ENCODE data around the gene EIF4G3. TPM values are rescaled to one million over a fixed set of nuclear protein-coding genes. Genes with fewer than 3 reads are reported as not detected.

Gene EIF4G3
- total RNA-seq, 1 experiment from 2014 or later, result 66.8 TPM

GRCh38 chr1:21012937-21013336, 163.8 kb downstream of the EIF4G3 start:
- Histone ChIP-seq H3K36me3 (no peaks in the 10 kb centered on the region; the same call in 1 of the 2 replicates), H3K4me1 (no peaks in the 10 kb centered on the region), H3K27me3 (no peaks in the 10 kb centered on the region), H3K27ac (no peak overlapping the region), H3K4me3 (no peak overlapping the region), H3K9me3 (replicated peaks) (peaks cover 4% of the 10 kb centered on the region; the same call in 1 of the 2 replicates)
- DNase-seq, result no peak

- no peaks in the 10 kb centered on the region for H3K27me3 ChIP-seq
- H3K9me3 ChIP-seq (replicated peaks), result no peaks in the 10 kb centered on the region; the same call in 1 of the 2 replicates
- no peaks in the 10 kb centered on the region for H3K4me1 ChIP-seq
- no peak overlapping the region for H3K27ac ChIP-seq
- no peaks in the 10 kb centered on the region for H3K36me3 ChIP-seq
- DNase-seq, result no peak
- no peak overlapping the region for H3K4me3 ChIP-seq
These were observed 168.8 kb downstream of the EIF4G3 start for GRCh38 chr1:21007876-21008275.

- no peaks in the 10 kb centered on the region for H3K27me3 ChIP-seq
- H3K27ac ChIP-seq, result no peak overlapping the region
- DNase-seq, result no peak
- no peaks in the 10 kb centered on the region for H3K9me3 ChIP-seq (replicated peaks)
- H3K4me3 ChIP-seq, result no peak overlapping the region
- H3K4me1 ChIP-seq, result no peaks in the 10 kb centered on the region
- no peaks in the 10 kb centered on the region; the same call in 1 of the 2 replicates for H3K36me3 ChIP-seq
These were observed 171.0 kb downstream of the EIF4G3 start for GRCh38 chr1:21005466-21006239.

- no peak overlapping the region for H3K27ac ChIP-seq
- no peak overlapping the region for H3K4me3 ChIP-seq
- no peaks in the 10 kb centered on the region for H3K4me1 ChIP-seq
- no peaks in the 10 kb centered on the region for H3K9me3 ChIP-seq (replicated peaks)
- no peaks in the 10 kb centered on the region for H3K27me3 ChIP-seq
- H3K36me3 ChIP-seq, result no peaks in the 10 kb centered on the region; the same call in 1 of the 2 replicates
- DNase-seq, result no peak
These were observed 173.2 kb downstream of the EIF4G3 start for GRCh38 chr1:21003281-21004045.

GRCh38 chr1:21001042-21001441, 175.7 kb downstream of the EIF4G3 start:
- Histone ChIP-seq H3K27me3 (no peaks in the 10 kb centered on the region), H3K36me3 (no peaks in the 10 kb centered on the region; the same call in 1 of the 2 replicates), H3K9me3 (replicated peaks) (no peaks in the 10 kb centered on the region), H3K4me1 (no peaks in the 10 kb centered on the region), H3K4me3 (no peak overlapping the region), H3K27ac (no peak overlapping the region)
- no peak for DNase-seq

GRCh38 chr1:21000245-21000594, 176.5 kb downstream of the EIF4G3 start:
- Histone ChIP-seq H3K27me3 (no peaks in the 10 kb centered on the region), H3K36me3 (no peaks in the 10 kb centered on the region; the same call in 1 of the 2 replicates), H3K4me3 (no peak overlapping the region), H3K27ac (no peak overlapping the region), H3K9me3 (replicated peaks) (no peaks in the 10 kb centered on the region), H3K4me1 (no peaks in the 10 kb centered on the region)
- DNase-seq, result peak in 1 of 2 experiments; percentile 20

- Histone ChIP-seq H3K27me3 (no peaks in the 10 kb centered on the region), H3K9me3 (replicated peaks) (no peaks in the 10 kb centered on the region), H3K36me3 (no peaks in the 10 kb centered on the region; the same call in 1 of the 2 replicates), H3K27ac (no peak overlapping the region), H3K4me1 (no peaks in the 10 kb centered on the region), H3K4me3 (no peak overlapping the region)
- no peak for DNase-seq
These were observed 177.0 kb downstream of the EIF4G3 start for GRCh38 chr1:20999525-21000244.

- H3K27me3 ChIP-seq, result no peaks in the 10 kb centered on the region
- H3K27ac ChIP-seq, result no peak overlapping the region
- no peak for DNase-seq
- H3K4me3 ChIP-seq, result no peak overlapping the region
- H3K9me3 ChIP-seq (replicated peaks), result no peaks in the 10 kb centered on the region
- H3K4me1 ChIP-seq, result no peaks in the 10 kb centered on the region
- H3K36me3 ChIP-seq, result no peaks in the 10 kb centered on the region; the same call in 1 of the 2 replicates
These were observed 177.9 kb downstream of the EIF4G3 start for GRCh38 chr1:20998826-20999225.

- DNase-seq, result no peak
- Histone ChIP-seq H3K36me3 (no peaks in the 10 kb centered on the region; the same call in 1 of the 2 replicates), H3K27me3 (no peaks in the 10 kb centered on the region), H3K9me3 (replicated peaks) (no peaks in the 10 kb centered on the region), H3K4me3 (no peak overlapping the region), H3K27ac (no peak overlapping the region), H3K4me1 (no peaks in the 10 kb centered on the region; the same call in 1 of the 2 replicates)
These were observed 179.0 kb downstream of the EIF4G3 start for GRCh38 chr1:20997602-20998224.

GRCh38 chr1:20996554-20996953, 180.1 kb downstream of the EIF4G3 start:
- Histone ChIP-seq H3K9me3 (replicated peaks) (no peaks in the 10 kb centered on the region), H3K36me3 (no peaks in the 10 kb centered on the region; the same call in 1 of the 2 replicates), H3K4me3 (no peak overlapping the region), H3K27ac (no peak overlapping the region), H3K4me1 (no peaks in the 10 kb centered on the region; the same call in 1 of the 2 replicates), H3K27me3 (no peaks in the 10 kb centered on the region)
- no peak for DNase-seq

GRCh38 chr1:20993716-20994575, 182.8 kb downstream of the EIF4G3 start:
- no peak for DNase-seq
- H3K36me3 ChIP-seq, result no peaks in the 10 kb centered on the region
- no peak overlapping the region for H3K4me3 ChIP-seq
- no peaks in the 10 kb centered on the region; the same call in 1 of the 2 replicates for H3K4me1 ChIP-seq
- no peaks in the 10 kb centered on the region for H3K9me3 ChIP-seq (replicated peaks)
- no peak overlapping the region for H3K27ac ChIP-seq
- H3K27me3 ChIP-seq, result no peaks in the 10 kb centered on the region

GRCh38 chr1:20992322-20993056, 184.2 kb downstream of the EIF4G3 start:
- Histone ChIP-seq H3K36me3 (no peaks in the 10 kb centered on the region), H3K27me3 (no peaks in the 10 kb centered on the region), H3K4me3 (no peak overlapping the region), H3K27ac (no peak overlapping the region), H3K4me1 (no peaks in the 10 kb centered on the region; the same call in 1 of the 2 replicates), H3K9me3 (replicated peaks) (no peaks in the 10 kb centered on the region)
- DNase-seq, result no peak

GRCh38 chr1:20988943-20989342, 187.8 kb downstream of the EIF4G3 start:
- Histone ChIP-seq H3K27me3 (no peaks in the 10 kb centered on the region), H3K36me3 (no peaks in the 10 kb centered on the region), H3K4me3 (no peak overlapping the region), H3K4me1 (no peaks in the 10 kb centered on the region; the same call in 1 of the 2 replicates), H3K27ac (no peak overlapping the region), H3K9me3 (replicated peaks) (no peaks in the 10 kb centered on the region)
- no peak for DNase-seq

Measured in SJCRH30 (cell line).